HepG2 (cell line): ENCODE data around the gene CES2. TPM values are rescaled to one million over a fixed set of nuclear protein-coding genes. Genes with fewer than 3 reads are reported as not detected.

Experiments used
- AHR ChIP-seq: IDR thresholded peaks from 2 replicates; pipeline ENCODE4 v1.6.1; 2018; ENCODE audit warnings: missing genetic modification reagents, missing compliant biosample characterization
- AKAP8 ChIP-seq: sonication (generic); formaldehyde crosslinking; IDR thresholded peaks from 2 replicates; pipeline ENCODE4 v1.5.1; 2020; ENCODE audit warnings: mild to moderate bottlenecking, missing genetic modification reagents
- ARID2 ChIP-seq: sonication (generic); formaldehyde crosslinking; IDR thresholded peaks from 2 replicates; pipeline ENCODE4 v1.8.1; 2022; ENCODE audit warnings: mild to moderate bottlenecking, missing genetic modification reagents, borderline replicate concordance
- DNMT3B ChIP-seq: conservative IDR thresholded peaks from 2 replicates; pipeline ENCODE4 v1.6.1; 2016; ENCODE audit warnings: missing biosample characterization, control low read depth
- ELF1 ChIP-seq: sonication (generic); formaldehyde crosslinking; IDR thresholded peaks from 2 replicates; pipeline ENCODE4 v1.4.0; 2020; ENCODE audit warnings: missing genetic modification reagents
- FOXP1 ChIP-seq, 2 experiments: fragments of 450-650 bp in 1 of 2; IDR thresholded peaks; 2 replicates each; pipeline ENCODE4 v1.6.1; 2017 to 2018; ENCODE audit warnings: antibody characterized with exemption in 1 of 2
- FUBP1 ChIP-seq: sonication (generic); formaldehyde crosslinking; IDR thresholded peaks from 2 replicates; pipeline ENCODE4 v1.5.1; 2020; ENCODE audit warnings: missing genetic modification reagents, mild to moderate bottlenecking, borderline replicate concordance
- KDM2A ChIP-seq: sonication (generic); formaldehyde crosslinking; IDR thresholded peaks from 2 replicates; pipeline ENCODE4 v1.4.0; 2020; ENCODE audit warnings: low read depth, missing genetic modification reagents, borderline replicate concordance
- MTERF4 ChIP-seq: sonication (generic); formaldehyde crosslinking; IDR thresholded peaks from 2 replicates; pipeline ENCODE4 v1.8.0; 2023; ENCODE audit warnings: mild to moderate bottlenecking, missing genetic modification reagents
- PRPF4 ChIP-seq: fragments of 200-400 bp; formaldehyde crosslinking; IDR thresholded peaks from 2 replicates; pipeline ENCODE4 v1.6.1; 2016; ENCODE audit warnings: low read length, low read depth; ENCODE audit not compliant: poor library complexity, severe bottlenecking
- RFXANK ChIP-seq: IDR thresholded peaks from 2 replicates; pipeline ENCODE4 v1.6.1; 2016
- TOE1 ChIP-seq: sonication (generic); formaldehyde crosslinking; IDR thresholded peaks from 2 replicates; pipeline ENCODE4 v1.4.0; 2020; ENCODE audit warnings: mild to moderate bottlenecking, missing genetic modification reagents
- USF2 ChIP-seq, 2 experiments: sonication (generic) in 1 of 2; formaldehyde crosslinking in 1 of 2; IDR thresholded peaks; 2 replicates each; pipeline versions ENCODE4 v1.5.1 to v1.6.1; 2011 to 2020; ENCODE audit warnings: borderline replicate concordance in 1 of 2, low read depth in 1 of 2, low read length in 1 of 2, mild to moderate bottlenecking in 1 of 2, missing genetic modification reagents in 1 of 2, moderate library complexity in 1 of 2
- ZFP1 ChIP-seq: IDR thresholded peaks from 2 replicates; pipeline ENCODE4 v1.6.1; 2016
- ZIK1 ChIP-seq: sonication (generic); formaldehyde crosslinking; IDR thresholded peaks from 2 replicates; pipeline ENCODE4 v1.5.0; 2020; ENCODE audit warnings: mild to moderate bottlenecking, low read depth, missing genetic modification reagents, borderline replicate concordance
- ZMAT3 ChIP-seq: sonication (generic); formaldehyde crosslinking; conservative IDR thresholded peaks from 2 replicates; pipeline ENCODE4 v1.7.0; 2021; ENCODE audit warnings: missing genetic modification reagents
- ZNF20 ChIP-seq: sonication (generic); formaldehyde crosslinking; IDR thresholded peaks from 2 replicates; pipeline ENCODE4 v1.4.0; 2020; ENCODE audit warnings: mild to moderate bottlenecking, moderate library complexity, missing genetic modification reagents
- ZNF446 ChIP-seq: sonication (generic); formaldehyde crosslinking; IDR thresholded peaks from 2 replicates; pipeline ENCODE4 v1.5.0; 2020; ENCODE audit warnings: mild to moderate bottlenecking, missing genetic modification reagents
- ZNF572 ChIP-seq: sonication (generic); formaldehyde crosslinking; IDR thresholded peaks from 2 replicates; pipeline ENCODE4 v1.5.1; 2020; ENCODE audit warnings: mild to moderate bottlenecking, missing genetic modification reagents
- ZNF703 ChIP-seq: sonication (generic); formaldehyde crosslinking; IDR thresholded peaks from 2 replicates; pipeline ENCODE4 v1.5.1; 2020; ENCODE audit warnings: missing genetic modification reagents, mild to moderate bottlenecking, moderate library complexity, borderline replicate concordance
- polyA plus RNA-seq, 8 experiments: library from polyadenylated mRNA; depleted of rRNA in 3 of 8; stranded (reverse) in 7 of 8; unstranded in 1 of 8; fragments of >200 nt; fragmentation: Illumina TruSeq in 4 of 8; extraction: Trizol in 4 of 8; gene quantifications; 2 replicates each; pipeline versions ENCODE4 v1.2.1 to v1.2.3, GENCODE V29; 2011 to 2016; ENCODE audit warnings: low read depth in 4 of 8, missing spikeins in 1 of 8, mixed read lengths in 1 of 8; ENCODE audit not compliant: insufficient read depth in 1 of 8
- total RNA-seq, 5 experiments: library from RNA; depleted of rRNA; stranded (reverse); fragments of >200 nt; fragmentation: Illumina TruSeq; extraction: Trizol; gene quantifications; 2 replicates each; pipeline ENCODE4 v1.2.3, GENCODE V29; 2016; ENCODE audit warnings: low read depth in 1 of 5
- TF ChIP-seq, protein P1 (sequence below): sonication (generic); formaldehyde crosslinking; IDR thresholded peaks from 2 replicates; pipeline ENCODE4 v1.5.1; 2020; ENCODE audit warnings: missing genetic modification reagents, mild to moderate bottlenecking, borderline replicate concordance
- TF ChIP-seq, protein P2 (sequence below): sonication (generic); formaldehyde crosslinking; IDR thresholded peaks from 2 replicates; pipeline ENCODE4 v1.9.0; 2021; ENCODE audit warnings: missing genetic modification reagents, mild to moderate bottlenecking, borderline replicate concordance

Gene CES2
- total and polyA plus RNA-seq, 2 of the 13 experiments (the other 11 are each of a cell fraction or from before 2014, with no cell fraction given), result 50.6 to 63.8 TPM

GRCh38 chr16:66935314-66936011, at the start of gene CES2 (continued):
- TF ChIP-seq ZNF572 (CRISPR knock-in tag) (no peak), ARID2 (CRISPR knock-in tag) (peak; percentile 71; the same call in 1 of the 2 replicates), MTERF4 (CRISPR knock-in tag) (no peak), ELF1 (CRISPR knock-in tag) (no peak), KDM2A (peak; percentile 89), DNMT3B (CRISPR knock-in tag) (no peak), USF2 (IDR thresholded peaks at IDR 0.05; ENCODE audit: low read depth, low read length) (no peak), USF2 (CRISPR knock-in tag; IDR thresholded peaks at IDR 0.05; ENCODE audit: borderline replicate concordance) (no peak), ZMAT3 (CRISPR knock-in tag) (0 out of 2 replicates have a peak, but pooled peaks have one; percentile 76), AHR (CRISPR knock-in tag) (no peak), ZIK1 (CRISPR knock-in tag) (no peak; the same call in 1 of the 2 replicates), TOE1 (no peak), ZNF703 (CRISPR knock-in tag) (no peak; the same call in 1 of the 2 replicates), ZNF20 (CRISPR knock-in tag) (no peak), RFXANK (CRISPR knock-in tag) (peak; percentile 48; the same call in 1 of the 2 replicates), AKAP8 (CRISPR knock-in tag) (0 out of 2 replicates have a peak, but pooled peaks have one; percentile 63), ZFP1 (CRISPR knock-in tag) (no peak), ZNF446 (CRISPR knock-in tag) (no peak; the same call in 1 of the 2 replicates), FUBP1 (no peak), PRPF4 (no peak), FOXP1 (IDR thresholded peaks at IDR 0.05) (no peak), FOXP1 (CRISPR knock-in tag; IDR thresholded peaks at IDR 0.05) (0 out of 2 replicates have a peak, but pooled peaks have one; percentile 7)
- TF ChIP-seq, protein P1, sequence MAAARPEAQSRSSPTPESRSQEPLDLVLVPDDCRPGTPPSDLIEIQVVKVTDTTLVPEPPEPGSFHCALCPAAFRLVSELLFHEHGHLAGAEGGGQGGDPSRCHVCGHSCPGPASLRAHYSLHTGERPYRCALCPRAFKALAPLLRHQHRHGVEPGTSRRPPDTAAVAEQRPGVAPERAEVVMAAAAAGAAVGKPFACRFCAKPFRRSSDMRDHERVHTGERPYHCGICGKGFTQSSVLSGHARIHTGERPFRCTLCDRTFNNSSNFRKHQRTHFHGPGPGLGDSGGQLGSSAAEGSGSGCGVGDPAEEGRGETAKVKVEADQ (CRISPR knock-in tag), result peak; percentile 86
- TF ChIP-seq, protein P2, sequence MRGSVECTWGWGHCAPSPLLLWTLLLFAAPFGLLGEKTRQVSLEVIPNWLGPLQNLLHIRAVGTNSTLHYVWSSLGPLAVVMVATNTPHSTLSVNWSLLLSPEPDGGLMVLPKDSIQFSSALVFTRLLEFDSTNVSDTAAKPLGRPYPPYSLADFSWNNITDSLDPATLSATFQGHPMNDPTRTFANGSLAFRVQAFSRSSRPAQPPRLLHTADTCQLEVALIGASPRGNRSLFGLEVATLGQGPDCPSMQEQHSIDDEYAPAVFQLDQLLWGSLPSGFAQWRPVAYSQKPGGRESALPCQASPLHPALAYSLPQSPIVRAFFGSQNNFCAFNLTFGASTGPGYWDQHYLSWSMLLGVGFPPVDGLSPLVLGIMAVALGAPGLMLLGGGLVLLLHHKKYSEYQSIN (CRISPR knock-in tag), result no peak
